WTC11 (cell line): ENCODE data around the gene URM1. TPM values are rescaled to one million over a fixed set of nuclear protein-coding genes. Genes with fewer than 3 reads are reported as not detected.

ENCODE experiments used
- ATAC-seq: fragments of 200-7000 bp; cut with Tn5 transposase; 2 replicates; pipeline ENCODE4 v1.10.0; 2021; ENCODE audit warnings: mild to moderate bottlenecking, moderate library complexity
- CTCF ChIA-PET: fragments of 300-600 bp; sonication (Branson Sonifier 250); formaldehyde crosslinking; loops from one replicate; lab custom pipeline; 2021; ENCODE audit warnings: antibody characterized with exemption; lab: Charles Lee
- POLR2A ChIA-PET: fragments of 350-600 bp; sonication (Branson Sonifier 250); formaldehyde crosslinking; loops from one replicate; lab custom pipeline; 2021; ENCODE audit warnings: antibody characterized with exemption; lab: Charles Lee
- DNase-seq: peaks from one replicate; pipeline ENCODE4 v3.0.0; 2021; ENCODE audit warnings: low spot score
- H3K27ac Mint-ChIP-seq: 2 replicates; pipeline ENCODE4 v1.8.0; 2021; ENCODE audit warnings: mixed read lengths
- H3K27me3 Mint-ChIP-seq: 2 replicates; pipeline ENCODE4 v1.8.0; 2021; ENCODE audit warnings: low read depth, mild to moderate bottlenecking, moderate library complexity, mixed read lengths
- H3K36me3 Mint-ChIP-seq: 2 replicates; pipeline ENCODE4 v1.8.0; 2021; ENCODE audit warnings: mixed read lengths
- H3K4me1 Mint-ChIP-seq: 2 replicates; pipeline ENCODE4 v1.8.0; 2022; ENCODE audit warnings: mixed read lengths
- H3K4me3 Mint-ChIP-seq: 2 replicates; pipeline ENCODE4 v1.8.0; 2021; ENCODE audit warnings: mild to moderate bottlenecking, moderate library complexity, mixed read lengths
- H3K9me3 Mint-ChIP-seq: 2 replicates; pipeline ENCODE4 v1.8.0; 2021; ENCODE audit warnings: mixed read lengths
- ARID4B ChIP-seq: sonication (generic); formaldehyde crosslinking; IDR thresholded peaks from 2 replicates; pipeline ENCODE4 v1.8.0; 2023; ENCODE audit warnings: missing genetic modification reagents, mild to moderate bottlenecking, borderline replicate concordance
- CDX4 ChIP-seq: fragments of 250-450 bp; sonication (Bioruptor Pico); IDR thresholded peaks from 2 replicates; pipeline ENCODE4 v1.9.0; 2021; ENCODE audit warnings: moderate library complexity, mild to moderate bottlenecking, inconsistent platforms, borderline replicate concordance
- CTCF ChIP-seq: fragments of 200-600 bp; IDR thresholded peaks from 2 replicates; pipeline ENCODE4 v1.8.0; 2022; ENCODE audit warnings: antibody characterized with exemption
- E2F4 ChIP-seq: sonication (generic); formaldehyde crosslinking; IDR thresholded peaks from 2 replicates; pipeline ENCODE4 v1.8.1; 2022; ENCODE audit warnings: low read depth, mild to moderate bottlenecking, moderate library complexity, missing genetic modification reagents, borderline replicate concordance
- ELF4 ChIP-seq: sonication (generic); formaldehyde crosslinking; IDR thresholded peaks from 2 replicates; pipeline ENCODE4 v1.8.1; 2022; ENCODE audit warnings: low read depth, mild to moderate bottlenecking, moderate library complexity, missing genetic modification reagents
- GABPB1 ChIP-seq: sonication (generic); formaldehyde crosslinking; IDR thresholded peaks from 2 replicates; pipeline ENCODE4 v1.8.1; 2023; ENCODE audit warnings: mild to moderate bottlenecking, missing genetic modification reagents
- IRF2 ChIP-seq: sonication (generic); formaldehyde crosslinking; IDR thresholded peaks from 2 replicates; pipeline ENCODE4 v1.8.0; 2022; ENCODE audit warnings: low read depth, missing genetic modification reagents, borderline replicate concordance
- NR1H2 ChIP-seq: sonication (generic); formaldehyde crosslinking; IDR thresholded peaks from 2 replicates; pipeline ENCODE4 v1.9.0; 2021; ENCODE audit warnings: mild to moderate bottlenecking, moderate library complexity, missing genetic modification reagents
- PRRX2 ChIP-seq: fragments of 250-450 bp; sonication (Bioruptor Pico); IDR thresholded peaks from 2 replicates; pipeline ENCODE4 v1.8.0; 2021; ENCODE audit warnings: mild to moderate bottlenecking
- RORB ChIP-seq: fragments of 250-450 bp; sonication (Bioruptor Pico); IDR thresholded peaks from 2 replicates; pipeline ENCODE4 v1.9.0; 2021; ENCODE audit warnings: mild to moderate bottlenecking
- TEAD1 ChIP-seq: sonication (generic); formaldehyde crosslinking; IDR thresholded peaks from 2 replicates; pipeline ENCODE4 v1.8.0; 2022; ENCODE audit warnings: mild to moderate bottlenecking, missing genetic modification reagents
- TEAD4 ChIP-seq: sonication (generic); formaldehyde crosslinking; IDR thresholded peaks from 2 replicates; pipeline ENCODE4 v1.8.0; 2022; ENCODE audit warnings: mild to moderate bottlenecking, missing genetic modification reagents
- ZNF121 ChIP-seq: sonication (generic); formaldehyde crosslinking; IDR thresholded peaks from 2 replicates; pipeline ENCODE4 v1.8.0; 2023; ENCODE audit warnings: missing genetic modification reagents
- ZNF138 ChIP-seq: sonication (generic); formaldehyde crosslinking; conservative IDR thresholded peaks from 2 replicates; pipeline ENCODE4 v1.8.1; 2022; ENCODE audit warnings: mild to moderate bottlenecking, moderate library complexity, missing genetic modification reagents
- ZNF263 ChIP-seq: sonication (generic); formaldehyde crosslinking; IDR thresholded peaks from 2 replicates; pipeline ENCODE4 v1.8.1; 2022; ENCODE audit warnings: low read depth, mild to moderate bottlenecking, moderate library complexity, missing genetic modification reagents
- ZNF281 ChIP-seq: sonication (generic); formaldehyde crosslinking; IDR thresholded peaks from 2 replicates; pipeline ENCODE4 v1.8.0; 2023; ENCODE audit warnings: mild to moderate bottlenecking, missing genetic modification reagents
- ZNF423 ChIP-seq: fragments of 250-450 bp; sonication (Bioruptor Pico); IDR thresholded peaks from 2 replicates; pipeline ENCODE4 v2.1.2; 2022; ENCODE audit warnings: mild to moderate bottlenecking, moderate library complexity
- ZNF425 ChIP-seq: fragments of 250-450 bp; sonication (Bioruptor Pico); conservative IDR thresholded peaks from 2 replicates; pipeline ENCODE4 v1.9.0; 2021; ENCODE audit warnings: mild to moderate bottlenecking
- total RNA-seq: library from RNA; stranded (reverse); gene quantifications from 3 replicates; pipeline ENCODE4 v1.2.3, GENCODE V29; 2021

The URM1 gene
- total RNA-seq, 1 experiment from 2014 or later = 67.9 TPM

GRCh38 chr9:128341435-128341849 lies 29.7 kb upstream of the URM1 start:
- DNase-seq = peak; percentile 81
- POLR2A ChIA-PET = interaction anchor here (0.6 to 1.2 kb wide), 4 partner anchors 9 to 167 kb away, joined by 3 to 6 read pairs (median 4); partner anchors contain the start of genes GOLGA2 and SWI5
- CTCF ChIA-PET = interaction anchor here (0.5 to 1.5 kb wide), 44 partner anchors 10 to 210 kb away, joined by 3 to 49 read pairs (median 5); partner anchors contain the start of genes BBLN, CERCAM, DNM1 and GLE1
- TF ChIP-seq TEAD4 (CRISPR knock-in tag) = no peak
- TF ChIP-seq ZNF423 = 0 out of 2 replicates have a peak, but pooled peaks have one; percentile 40
- no peak for TF ChIP-seq ARID4B
- TF ChIP-seq ELF4 = no peak
- TF ChIP-seq CDX4 (CRISPR knock-in tag) = no peak
- no peak for TF ChIP-seq RORB
- TF ChIP-seq CTCF = peak; percentile 42; the same call in 1 of the 2 replicates
- peak; percentile 54 for ATAC-seq
- Mint-ChIP-seq H3K4me3 (peak overlapping the region; percentile 85), H3K4me1 (peaks cover 5% of the 10 kb centered on the region; the same call in 1 of the 2 replicates), H3K27me3 (no peaks in the 10 kb centered on the region), H3K9me3 (no peaks in the 10 kb centered on the region), H3K27ac (no peak overlapping the region), H3K36me3 (peaks cover 7% of the 10 kb centered on the region; the same call in 1 of the 2 replicates)

- H3K4me3 Mint-ChIP-seq = no peak overlapping the region
- peaks cover 5% of the 10 kb centered on the region; the same call in 1 of the 2 replicates for H3K4me1 Mint-ChIP-seq
- ChIA-PET CTCF (interaction anchor here (1.1 to 2.2 kb wide), 3 partner anchors 48 to 96 kb away, joined by 3 to 6 read pairs (median 3); no protein-coding TSS in a partner anchor), POLR2A (no interaction called here)
- ATAC-seq (no peak), DNase-seq (no peak)
- no peaks in the 10 kb centered on the region for H3K9me3 Mint-ChIP-seq
- peaks cover 10% of the 10 kb centered on the region; the same call in 1 of the 2 replicates for H3K36me3 Mint-ChIP-seq
- H3K27ac Mint-ChIP-seq = no peak overlapping the region
- H3K27me3 Mint-ChIP-seq = no peaks in the 10 kb centered on the region
- TF ChIP-seq NR1H2 (no peak), IRF2 (no peak), E2F4 (CRISPR knock-in tag) (no peak), ZNF121 (CRISPR knock-in tag) (no peak), ZNF138 (CRISPR knock-in tag) (no peak), GABPB1 (CRISPR knock-in tag) (no peak), ZNF425 (CRISPR knock-in tag) (no peak), ZNF263 (CRISPR knock-in tag) (no peak), TEAD1 (CRISPR knock-in tag) (no peak), CTCF (no peak), ZNF281 (CRISPR knock-in tag) (no peak), PRRX2 (CRISPR knock-in tag) (no peak)
These were observed 28.0 kb upstream of the URM1 start for GRCh38 chr9:128342971-128343680.
